HG03064 (cell line): ENCODE measurements around the gene GNG11.

Experiments
- ATAC-seq: cut with Tn5 transposase; IDR thresholded peaks from one replicate; pipeline ENCODE4 v1.9.1; 2021; ENCODE audit warnings: low read depth; ENCODE audit not compliant: unreplicated experiment

GNG11 gene

DNA sequence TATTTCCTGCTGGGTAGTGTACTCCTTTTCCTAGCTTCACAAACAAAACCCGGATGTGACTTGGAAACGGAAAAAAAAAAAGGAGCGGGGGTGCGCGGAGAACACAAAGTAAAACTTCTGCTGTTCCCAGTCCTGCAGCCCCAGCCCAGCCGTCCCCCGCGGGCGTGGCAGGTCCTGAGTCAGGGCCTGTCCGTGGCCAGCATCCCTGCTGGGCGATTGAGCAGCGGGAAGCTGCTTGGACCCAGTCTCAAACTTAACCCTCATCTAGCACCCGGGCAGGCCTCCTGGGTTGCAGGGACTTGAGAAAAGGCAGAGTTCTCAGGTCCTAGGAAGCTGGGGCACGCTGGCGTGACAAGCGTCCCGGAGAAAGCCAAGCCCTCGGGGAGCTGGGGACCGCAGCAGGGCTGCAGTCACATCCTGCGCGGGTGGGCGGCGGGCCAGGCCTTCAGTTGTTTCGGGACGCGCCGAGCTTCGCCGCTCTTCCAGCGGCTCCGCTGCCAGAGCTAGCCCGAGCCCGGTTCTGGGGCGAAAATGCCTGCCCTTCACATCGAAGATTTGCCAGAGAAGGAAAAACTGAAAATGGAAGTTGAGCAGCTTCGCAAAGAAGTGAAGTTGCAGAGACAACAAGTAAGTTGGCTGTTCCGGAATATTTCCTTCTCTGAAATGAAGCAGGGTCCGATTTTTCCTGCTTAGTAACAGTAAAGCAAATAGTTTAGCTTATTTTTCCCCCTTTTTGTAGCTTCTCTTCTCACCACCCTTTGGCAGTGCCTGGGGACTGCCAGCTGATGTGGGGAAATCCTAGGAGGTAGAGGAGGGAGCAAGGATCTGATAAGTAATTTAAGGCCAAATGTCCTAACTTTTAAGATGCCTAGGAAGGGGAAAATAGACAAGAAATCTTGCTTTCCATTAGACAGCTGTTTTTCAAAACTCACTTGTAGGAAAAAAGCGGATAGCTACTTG lies at the start of gene GNG11:
Gene GNG11 (plus strand): TSS at position 129 of the 960 bp plus-strand sequence. CDS start 403 bp downstream, at position 532.
- peak; percentile 70 for ATAC-seq

DNA sequence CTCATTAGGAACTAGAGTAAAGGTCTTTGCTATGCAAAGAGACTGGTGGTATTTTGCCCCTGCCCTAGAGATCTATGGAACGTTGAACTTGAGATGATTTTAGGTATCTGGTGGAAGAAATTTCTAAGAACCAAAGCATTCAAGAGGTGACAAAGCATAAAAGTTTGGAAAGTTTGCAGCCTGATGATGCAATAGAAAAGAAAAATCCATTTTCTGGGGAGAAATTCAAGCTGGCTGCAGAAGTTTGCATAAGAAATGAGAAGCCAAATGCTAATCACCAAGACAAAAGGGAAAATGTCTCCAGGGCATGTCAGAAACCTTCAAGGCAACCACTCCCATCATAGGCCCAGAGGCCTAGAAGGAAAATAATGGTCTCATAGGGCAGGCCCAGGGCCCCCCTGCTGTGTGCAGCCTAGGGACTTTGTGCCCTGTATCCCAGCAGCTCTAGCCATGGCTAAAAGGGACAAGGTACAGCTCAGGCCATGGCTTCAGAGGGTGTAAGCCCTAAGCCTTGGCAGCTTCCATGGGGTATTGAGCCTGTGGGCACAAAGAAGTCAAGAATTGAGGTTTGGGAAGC lies 47.4 kb upstream of the GNG11 start:
- no peak for ATAC-seq

DNA sequence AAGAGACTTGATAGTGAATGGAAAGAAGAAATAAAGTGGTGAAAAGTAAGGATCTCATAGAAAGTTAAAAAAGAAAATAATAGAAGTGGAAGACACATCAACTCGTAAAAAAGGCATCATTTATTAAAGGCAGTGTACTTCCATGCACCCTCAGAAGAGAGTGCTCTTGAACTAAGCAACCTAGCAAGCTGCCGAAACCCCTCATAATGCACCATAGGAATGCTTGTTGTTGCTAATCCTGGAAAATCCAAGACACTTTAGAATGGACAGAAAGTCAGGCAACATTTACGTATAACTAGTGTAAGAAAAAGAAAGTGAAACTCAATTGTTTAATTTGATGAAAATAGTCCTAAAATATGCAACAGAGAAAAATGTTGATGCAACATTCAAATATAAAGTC lies 43.8 kb upstream of the GNG11 start:
- ATAC-seq, result no peak

DNA sequence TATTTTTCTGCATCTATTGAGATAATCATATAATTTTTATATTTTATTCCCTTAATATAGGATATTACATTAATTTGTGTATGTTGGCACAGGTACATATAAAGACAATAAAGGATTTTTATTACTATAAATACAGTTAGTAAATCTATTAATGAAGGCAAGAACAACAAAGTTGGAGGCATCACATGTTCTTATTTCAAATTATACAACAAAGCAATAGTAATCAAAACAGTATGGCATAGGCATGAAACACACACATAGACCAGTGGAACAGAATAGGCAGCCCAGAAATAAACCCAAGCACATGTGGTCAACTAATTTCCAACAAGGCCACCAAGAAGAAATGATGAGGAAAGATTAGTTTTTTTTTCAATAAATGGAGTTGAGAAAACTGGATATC lies 42.2 kb upstream of the GNG11 start:
- no peak for ATAC-seq

DNA sequence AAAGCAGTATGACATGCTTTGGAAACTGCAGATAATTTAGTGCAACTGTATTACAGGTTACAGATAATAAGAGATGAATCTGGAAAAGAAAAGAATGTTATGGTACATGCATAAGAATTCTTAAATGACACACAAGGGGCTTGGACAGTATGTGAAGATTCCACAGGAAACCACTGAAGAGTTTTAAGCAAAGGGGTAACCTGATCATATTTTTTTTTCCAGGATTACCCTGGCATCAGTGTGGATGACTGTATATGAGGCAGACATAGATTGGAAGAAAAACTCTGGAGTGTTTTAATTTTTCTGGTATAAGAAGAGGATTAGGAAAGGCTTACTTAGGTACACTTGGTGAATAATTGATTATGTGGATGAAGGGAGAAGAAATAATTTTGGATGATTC lies 39.1 kb upstream of the GNG11 start:
- ATAC-seq, result no peak

DNA sequence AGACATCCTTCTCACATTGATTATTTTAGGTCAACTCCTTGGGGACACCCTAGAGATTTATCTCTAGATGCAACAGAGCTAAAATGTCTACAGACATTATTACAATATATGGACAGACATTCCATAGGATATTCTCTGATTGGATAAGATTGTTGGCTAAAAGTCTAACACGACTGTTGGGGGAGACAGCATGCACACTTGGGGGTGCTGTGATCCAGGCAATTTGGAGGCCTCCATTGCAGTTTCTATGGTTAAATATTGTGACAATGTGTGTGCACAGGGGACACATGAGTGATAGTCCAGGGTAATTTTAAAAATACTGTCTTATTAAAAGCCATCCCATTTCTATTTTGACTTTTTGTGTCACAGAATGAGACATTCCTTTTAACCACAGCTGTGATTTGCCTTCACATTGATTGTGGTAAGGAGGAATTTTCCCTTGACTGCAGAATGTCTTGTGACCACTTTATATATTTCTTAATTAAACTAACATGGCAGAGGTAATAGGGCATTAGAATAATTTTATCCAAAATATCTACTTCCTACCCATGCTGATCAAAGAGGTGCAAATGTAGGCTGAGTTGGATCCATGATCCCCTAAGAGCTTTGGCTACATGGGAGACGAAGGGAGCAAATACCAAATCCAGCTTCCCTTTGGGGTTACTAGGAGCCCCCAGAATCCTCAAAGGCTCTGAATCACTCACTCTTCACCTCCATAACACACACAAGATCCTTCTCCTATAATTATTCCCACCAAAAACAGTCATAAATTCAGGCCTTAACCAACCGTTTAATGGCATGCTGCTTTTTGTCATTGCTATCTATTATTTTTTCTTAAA lies 38.2 kb upstream of the GNG11 start:
- ATAC-seq, result no peak

DNA sequence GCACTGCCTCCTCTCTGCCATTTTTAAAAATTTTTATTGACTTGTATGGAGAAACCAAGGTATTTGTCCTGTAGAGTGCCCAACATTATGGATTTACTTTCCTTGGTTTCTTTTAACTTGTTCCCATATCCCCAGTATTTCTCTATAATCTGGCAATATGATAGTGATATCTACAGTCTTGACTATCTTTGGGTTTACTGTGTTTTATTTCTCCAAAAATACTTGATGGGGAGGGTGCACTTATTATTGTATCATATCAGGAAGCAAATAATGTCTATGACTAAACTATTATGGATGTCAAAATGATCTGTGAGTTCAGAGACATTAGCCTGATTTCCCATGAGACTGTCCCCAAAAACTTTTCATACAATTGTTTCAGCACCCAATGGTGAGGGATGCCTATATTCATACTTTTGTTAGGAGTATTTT lies 37.6 kb upstream of the GNG11 start:
- ATAC-seq, result no peak

DNA sequence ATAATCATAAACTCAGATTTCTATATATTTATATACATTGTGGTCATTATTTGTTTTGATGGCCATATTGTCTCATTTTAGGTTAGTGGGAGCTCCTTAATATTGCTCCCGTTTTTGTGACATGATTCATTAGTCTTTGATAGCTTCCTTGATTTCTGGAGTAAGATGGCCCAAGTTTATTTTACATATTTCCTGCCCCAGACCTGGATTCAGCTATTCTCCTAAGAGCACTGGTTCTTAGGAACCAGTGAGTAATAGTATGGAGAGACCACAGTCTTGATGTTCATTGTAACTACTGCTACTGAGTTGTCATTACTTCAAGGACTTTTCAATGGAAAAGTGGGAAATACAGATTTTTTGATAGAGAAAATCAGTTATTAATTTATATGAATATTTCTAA lies 37.0 kb upstream of the GNG11 start:
- ATAC-seq, result no peak

DNA sequence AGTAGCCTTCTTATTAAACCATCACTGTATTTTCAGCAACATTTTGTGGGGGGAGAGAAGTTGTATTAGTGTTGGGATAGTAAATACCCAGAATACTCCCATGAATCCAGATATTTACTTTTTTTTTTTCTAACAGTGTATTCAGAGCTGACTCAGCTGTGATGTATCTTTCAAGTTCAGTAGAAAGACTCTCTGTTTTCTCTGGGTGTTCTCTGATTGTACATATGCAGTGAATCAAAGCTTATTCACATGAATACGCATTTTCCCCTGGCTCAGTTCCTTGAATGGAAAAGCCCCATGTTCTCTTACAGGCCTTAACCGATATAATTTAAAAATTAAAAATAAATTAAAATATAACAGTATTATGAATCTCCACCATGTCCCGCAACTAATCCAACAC lies 32.3 kb upstream of the GNG11 start:
- no peak for ATAC-seq

DNA sequence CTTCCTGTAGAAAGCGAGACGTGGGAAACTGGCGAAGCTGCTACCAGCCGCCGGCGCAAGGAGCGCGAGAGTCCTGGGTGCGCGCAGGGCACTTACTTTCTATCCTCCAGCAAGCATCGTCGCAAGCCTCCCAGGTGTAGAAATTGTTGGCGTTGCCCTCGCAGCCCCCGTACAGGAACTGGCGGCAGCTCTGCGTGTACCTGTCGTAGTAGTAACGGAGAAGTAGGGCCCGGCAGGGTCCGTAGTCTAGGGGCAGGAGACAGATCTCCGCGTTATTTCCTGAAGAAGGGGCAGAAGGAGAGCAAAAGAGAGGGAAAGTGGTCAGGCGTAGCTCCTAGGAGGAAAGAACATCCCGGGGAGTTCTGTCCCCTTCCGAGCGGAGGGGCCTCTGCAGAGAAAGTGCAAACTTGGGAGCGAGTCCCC lies 31.5 kb upstream of the GNG11 start:
- peak; percentile 63 for ATAC-seq

DNA sequence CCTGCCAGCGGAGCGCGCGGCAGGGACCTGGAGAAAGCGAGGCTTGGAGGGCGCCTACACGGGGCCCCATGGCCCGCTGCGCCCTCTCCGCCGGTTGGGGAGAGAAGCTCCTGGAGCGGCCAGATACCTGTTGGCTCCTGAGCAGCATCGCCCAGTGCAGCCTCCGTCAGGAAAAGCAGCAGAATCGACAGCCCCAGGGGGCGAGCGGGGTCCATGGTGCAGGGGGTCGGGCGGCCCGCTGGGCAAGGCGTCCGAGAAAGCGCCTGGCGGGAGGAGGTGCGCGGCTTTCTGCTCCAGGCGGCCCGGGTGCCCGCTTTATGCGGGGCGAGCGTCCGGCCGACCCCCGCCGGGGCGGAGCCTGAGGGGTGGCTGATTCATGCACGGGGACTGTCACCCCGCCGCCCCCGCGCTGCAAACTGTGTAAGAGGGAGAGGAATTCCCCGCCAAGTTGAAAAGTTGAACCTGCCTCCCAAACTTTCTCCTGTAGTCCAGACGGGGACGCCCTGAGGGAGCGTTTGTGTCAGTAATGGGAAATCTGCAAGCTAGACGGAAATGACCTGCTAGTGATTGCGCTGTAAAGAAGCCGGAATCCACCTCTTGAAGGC lies 31.0 kb upstream of the GNG11 start, which contains the start of gene TFPI2:
Gene TFPI2 (minus strand): TSS at position 290 of the 605 bp plus-strand sequence. CDS start 75 bp downstream, at position 215.
- ATAC-seq, result peak; percentile 32

DNA sequence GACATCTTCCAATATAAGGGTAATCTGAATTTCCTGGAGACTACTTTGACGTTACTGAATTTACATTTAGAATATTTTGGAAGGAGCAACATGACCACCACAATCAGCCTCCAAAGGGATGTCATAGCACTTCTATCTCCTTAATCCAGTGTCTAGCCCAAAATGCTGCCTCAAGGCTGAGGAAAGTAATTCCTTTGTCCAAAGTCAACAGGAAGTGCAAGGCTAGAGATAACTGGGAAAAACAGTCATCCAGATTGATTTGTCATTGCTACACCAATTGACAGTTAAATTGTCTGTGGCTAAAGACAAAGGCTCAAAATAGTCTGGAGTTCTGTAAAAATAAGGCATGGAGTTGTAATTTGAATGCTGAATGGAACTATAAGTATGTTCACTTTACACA lies 27.1 kb upstream of the GNG11 start:
- ATAC-seq, result no peak

DNA sequence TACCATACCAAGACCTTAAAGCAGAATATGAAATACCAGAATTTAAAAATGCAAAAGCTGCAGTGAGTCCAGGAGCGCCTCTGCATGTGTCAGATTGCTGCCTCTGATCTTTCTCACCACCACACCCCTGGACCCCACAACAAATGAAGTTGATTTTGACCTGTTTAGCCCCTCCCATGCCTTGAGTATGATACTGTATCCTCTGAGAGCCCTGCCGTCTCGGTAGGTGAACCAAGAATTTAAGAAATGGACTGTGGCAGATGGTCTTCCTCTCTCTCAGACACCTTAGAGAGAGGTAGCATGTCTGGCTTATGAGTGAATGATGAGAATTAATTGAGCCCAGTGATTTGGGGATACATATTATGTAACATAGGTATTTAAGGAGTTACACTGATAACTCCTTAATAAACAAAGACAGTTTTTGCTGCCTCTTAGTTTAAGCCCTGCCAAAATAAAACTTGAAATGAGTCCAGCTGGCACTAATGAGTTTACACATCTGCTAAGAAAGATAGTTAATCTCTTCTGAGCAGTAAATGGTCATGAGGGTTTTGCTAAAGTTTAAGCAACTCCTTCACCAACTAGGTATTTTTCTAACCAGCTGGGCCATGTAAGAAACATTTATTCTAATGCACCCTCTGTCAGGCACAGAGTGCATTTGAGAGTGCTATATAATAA lies 26.4 kb upstream of the GNG11 start:
- no peak for ATAC-seq

DNA sequence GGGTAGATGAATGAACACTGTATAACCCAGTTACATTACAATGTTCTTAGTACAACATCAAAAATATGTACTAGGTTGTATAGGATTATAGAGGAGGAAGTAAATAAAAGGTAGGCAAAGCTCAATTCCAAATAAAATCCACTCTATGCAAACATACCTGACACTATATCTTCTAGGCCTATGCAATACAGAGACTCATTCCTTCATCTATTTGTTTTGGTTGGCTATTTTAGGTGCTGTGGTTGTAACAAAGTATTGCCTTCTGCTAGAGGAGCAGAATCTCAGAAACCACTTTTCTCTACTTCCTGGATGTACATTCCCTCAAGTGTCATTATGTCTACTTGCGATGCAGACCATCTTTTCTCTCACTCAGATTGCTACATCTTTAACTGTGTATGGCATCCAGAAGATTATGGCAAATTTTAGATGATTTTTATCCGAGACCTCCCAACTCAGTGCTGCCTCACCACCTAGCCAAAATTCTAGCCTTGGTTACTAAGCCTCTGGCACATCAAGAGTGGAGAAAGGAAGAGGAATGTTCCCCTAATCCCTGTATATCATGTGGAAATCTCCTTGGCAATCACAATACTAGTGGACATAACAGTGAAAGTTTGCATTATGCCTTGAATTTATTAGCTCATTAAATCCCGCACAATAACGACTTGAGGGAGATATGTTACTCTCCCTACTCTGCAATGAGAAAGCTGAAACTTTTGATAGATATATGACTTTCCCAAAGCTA lies 25.5 kb upstream of the GNG11 start:
- ATAC-seq, result no peak

DNA sequence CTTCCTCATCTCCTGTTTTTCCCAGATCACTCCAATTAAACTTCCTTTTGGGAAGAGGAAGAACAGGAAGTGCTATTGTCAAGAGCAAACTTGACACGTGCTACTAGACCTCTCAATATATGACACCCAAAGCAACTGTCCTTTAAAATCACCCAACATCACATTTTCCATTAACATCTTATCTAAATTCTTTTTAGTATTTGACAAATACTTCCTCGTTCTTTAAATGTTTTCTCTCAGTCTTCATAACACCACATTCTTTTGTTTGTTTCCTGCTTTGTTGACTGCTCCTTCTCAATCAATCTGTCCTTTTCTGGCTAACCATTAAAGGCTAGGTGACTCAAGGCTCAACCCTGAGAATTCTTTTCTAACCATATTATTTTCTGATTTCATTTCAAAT lies 23.9 kb upstream of the GNG11 start:
- no peak for ATAC-seq

DNA sequence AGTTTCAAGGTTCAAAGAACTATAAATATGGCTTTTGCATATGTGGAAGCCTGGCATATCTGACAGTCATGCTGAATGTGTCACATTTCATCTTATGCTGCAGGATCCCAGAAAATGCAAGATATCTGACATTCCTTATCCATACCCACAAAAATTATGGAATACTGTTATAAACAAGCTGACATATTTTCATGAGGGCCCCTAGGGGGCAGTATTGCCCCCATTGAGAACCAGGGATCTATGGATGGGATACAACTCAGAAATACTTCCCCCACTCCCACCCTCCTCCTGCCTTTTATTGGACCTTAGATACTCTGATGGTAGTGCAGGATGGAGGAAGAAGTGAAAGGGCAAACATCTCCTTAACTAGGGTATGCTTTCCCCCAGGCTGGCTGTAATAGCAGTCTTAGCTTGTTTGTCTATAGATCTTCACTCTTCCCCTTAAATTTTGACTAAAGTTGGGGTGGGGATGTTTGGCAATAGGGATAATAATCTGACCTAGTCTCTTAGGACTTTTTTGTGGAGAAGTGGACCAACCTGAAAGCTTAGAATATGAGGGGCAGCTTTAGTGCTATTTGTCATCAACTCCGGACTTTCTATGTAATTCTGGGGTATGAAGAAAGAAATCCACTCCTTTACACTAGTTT lies 18.6 kb upstream of the GNG11 start:
- ATAC-seq, result no peak

DNA sequence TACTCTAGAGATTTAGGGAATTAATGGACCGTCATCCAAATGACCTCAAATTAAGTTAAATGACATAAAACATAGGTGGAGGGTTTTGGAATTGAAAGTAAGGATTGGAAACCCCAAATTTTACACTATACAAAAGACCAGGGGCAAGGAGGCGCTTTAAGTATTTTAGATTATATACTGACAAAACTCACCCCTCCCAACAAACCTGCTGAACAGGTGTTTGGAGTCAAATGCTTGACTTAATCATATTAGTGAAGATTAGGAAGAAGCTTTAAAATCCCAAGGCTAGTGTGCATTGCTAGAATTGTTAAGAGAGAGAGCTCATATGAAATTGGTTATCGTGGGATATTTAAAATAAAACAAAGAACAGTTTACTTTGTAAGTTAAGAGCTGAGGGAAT lies 15.3 kb upstream of the GNG11 start, which contains the start of gene GNGT1:
Gene GNGT1 (plus strand): TSS at position 301 of the 400 bp plus-strand sequence. CDS start 180 bp downstream, outside the sequence.
- no peak for ATAC-seq

DNA sequence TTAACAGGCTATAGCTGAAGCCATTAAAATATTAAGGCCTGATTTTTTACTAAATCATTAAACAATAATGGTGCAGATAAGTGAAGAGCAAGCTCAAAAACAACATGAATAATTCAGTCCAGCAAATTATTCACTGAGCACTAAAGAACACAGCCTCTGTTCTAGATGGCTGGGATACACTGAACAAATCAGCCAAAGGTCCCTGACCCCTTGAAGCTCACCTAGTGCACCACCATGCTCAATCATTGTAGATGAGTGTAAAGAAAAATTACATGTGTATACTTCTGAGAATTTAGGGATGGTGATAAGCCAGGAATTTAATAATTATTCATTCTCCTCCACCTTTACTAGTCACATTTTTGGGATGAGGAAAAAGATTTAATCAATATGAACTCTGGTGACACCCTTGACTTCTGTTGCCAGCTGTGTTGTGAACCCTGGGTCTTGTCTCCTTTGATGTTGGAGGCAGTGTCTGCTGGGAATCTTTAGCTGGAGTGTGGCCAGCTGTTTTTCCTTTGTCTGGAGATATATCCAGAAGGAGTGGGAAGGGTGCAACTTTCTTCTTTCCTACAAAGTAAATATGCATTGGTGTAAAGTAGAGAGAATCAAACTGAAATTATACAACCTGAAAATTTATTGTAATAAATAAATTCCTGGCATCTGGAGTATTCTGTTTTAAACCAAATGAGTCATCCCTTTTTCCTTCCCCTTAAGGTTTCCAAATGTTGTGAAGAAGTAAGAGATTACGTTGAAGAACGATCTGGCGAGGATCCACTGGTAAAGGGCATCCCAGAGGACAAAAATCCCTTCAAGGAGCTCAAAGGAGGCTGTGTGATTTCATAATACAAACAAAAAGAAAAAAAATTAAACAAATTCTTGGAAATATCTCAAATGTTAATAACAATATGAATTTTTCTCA lies 11.2 kb upstream of the GNG11 start:
- ATAC-seq, result no peak
